ENCODE results near the gene ERCC2.

ERCC2 gene

DNA sequence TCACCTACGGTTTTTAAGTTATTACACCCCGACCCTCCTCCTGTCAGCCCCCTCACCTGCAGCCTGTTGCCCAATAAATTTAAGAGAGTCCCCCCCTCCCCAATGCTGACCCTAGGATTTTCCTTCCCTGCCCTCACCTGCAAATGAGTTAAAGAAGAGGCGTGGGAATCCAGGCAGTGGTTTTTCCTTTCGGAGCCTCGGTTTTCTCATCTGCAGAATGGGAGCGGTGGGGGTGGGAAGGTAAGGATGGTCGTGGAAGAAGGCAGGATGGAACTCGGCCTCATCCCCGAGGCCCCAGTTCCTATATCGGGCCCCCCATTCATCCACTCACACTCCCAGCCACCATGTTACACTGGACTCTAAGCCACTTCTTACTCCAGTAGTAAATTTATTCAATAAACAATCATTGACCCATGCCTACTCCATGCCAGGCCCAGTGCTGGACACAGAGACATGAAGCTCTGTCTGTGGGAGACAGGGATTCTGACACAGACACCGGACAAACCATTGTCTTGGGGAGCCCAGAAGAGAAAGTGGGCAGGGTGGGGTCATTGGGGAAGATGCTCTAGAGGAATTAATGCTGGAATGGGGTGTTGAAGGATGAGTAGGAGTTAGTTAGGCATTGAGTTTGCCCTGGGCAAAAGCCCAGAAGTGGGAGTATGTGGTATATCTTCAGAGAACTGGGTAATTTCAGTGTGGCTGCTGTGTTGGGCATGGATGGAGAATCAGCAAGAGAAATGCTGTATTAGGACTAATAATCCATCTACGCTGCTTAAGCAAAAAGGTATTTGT lies 66.9 kb downstream of the ERCC2 start:
- DNase-seq (ENCODE audit: low read depth): no peak

DNA sequence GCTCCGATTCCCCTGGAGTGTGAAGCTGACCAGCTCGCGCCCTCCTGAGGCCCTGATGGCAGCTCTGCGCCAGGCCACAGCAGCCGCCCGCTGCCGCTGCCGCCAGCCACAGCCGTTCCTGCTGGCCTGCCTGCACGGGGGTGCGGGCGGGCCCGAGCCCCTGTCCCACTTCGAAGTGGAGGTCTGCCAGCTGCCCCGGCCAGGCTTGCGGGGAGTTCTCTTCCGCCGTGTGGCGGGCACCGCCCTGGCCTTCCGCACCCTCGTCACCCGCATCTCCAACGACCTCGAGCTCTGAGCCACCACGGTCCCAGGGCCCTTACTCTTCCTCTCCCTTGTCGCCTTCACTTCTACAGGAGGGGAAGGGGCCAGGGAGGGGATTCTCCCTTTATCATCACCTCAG lies 68.0 kb downstream of the ERCC2 start:
- DNase-seq (ENCODE audit: low read depth): no peak
